Natural killer cell (primary cell): ENCODE measurements around the gene PDCD2L. TPM values are rescaled to one million over a fixed set of nuclear protein-coding genes. Genes with fewer than 3 reads are reported as not detected.
A peak's percentile ranks its signal among the peaks of the same experiment; 100 is the strongest.

Source experiments
- ATAC-seq, 3 donors: fragments of 150-1000 bp in 2 of 3; fragments of 200-7000 bp in 1 of 3; cut with Tn5 transposase; 1 replicate in 1 of 3; 2 replicates in 2 of 3; pipeline ENCODE4 v1.10.0; 2021; ENCODE audit warnings: mild to moderate bottlenecking in 2 of 3, moderate library complexity in 2 of 3
- DNase-seq, 2 donors: peaks; one replicate each; pipeline versions ENCODE4 v3.0.0 to v3.0.0-alpha.2; 2013 to 2021; ENCODE audit warnings: mixed read lengths in 1 of 2
- H3K27ac ChIP-seq: one replicate; pipeline ENCODE4 v1.5.1; 2013; ENCODE audit warnings: mild to moderate bottlenecking, low read length
- H3K27me3 ChIP-seq: one replicate; pipeline ENCODE4 v1.6.1; 2013; ENCODE audit warnings: low read length; ENCODE audit not compliant: control insufficient read depth, insufficient read depth
- H3K36me3 ChIP-seq: one replicate; pipeline ENCODE4 v1.6.1; 2013; ENCODE audit warnings: low read length; ENCODE audit not compliant: control insufficient read depth, insufficient read depth
- H3K4me1 ChIP-seq: one replicate; pipeline ENCODE4 v1.6.1; 2013; ENCODE audit warnings: low read length; ENCODE audit not compliant: control insufficient read depth, insufficient read depth
- H3K4me3 ChIP-seq: one replicate; pipeline ENCODE4 v1.5.1; 2013; ENCODE audit warnings: low read length
- H3K9me3 ChIP-seq: one replicate; pipeline ENCODE4 v1.6.1; 2013; ENCODE audit warnings: low read length; ENCODE audit not compliant: control insufficient read depth, insufficient read depth
- H3K27ac Mint-ChIP-seq, 2 donors: one replicate each; pipeline ENCODE4 v1.8.0; 2022; ENCODE audit warnings: mild to moderate bottlenecking in 2 of 2, mixed read lengths in 2 of 2, moderate library complexity in 1 of 2
- H3K27me3 Mint-ChIP-seq, 2 donors: one replicate each; pipeline ENCODE4 v1.8.0; 2022; ENCODE audit warnings: low read depth in 2 of 2, mixed read lengths in 2 of 2
- H3K36me3 Mint-ChIP-seq: one replicate; pipeline ENCODE4 v1.8.0; 2022; ENCODE audit warnings: mixed read lengths
- H3K4me1 Mint-ChIP-seq, 2 donors: one replicate each; pipeline ENCODE4 v1.8.0; 2022; ENCODE audit warnings: mixed read lengths in 2 of 2
- H3K4me3 Mint-ChIP-seq: one replicate; pipeline ENCODE4 v1.8.0; 2022; ENCODE audit warnings: mild to moderate bottlenecking, moderate library complexity, mixed read lengths
- H3K9me3 Mint-ChIP-seq, 2 donors: one replicate each; pipeline ENCODE4 v1.8.0; 2022; ENCODE audit warnings: mixed read lengths in 2 of 2
- CTCF ChIP-seq: fragments of 200-600 bp; IDR thresholded peaks from one replicate; pipeline ENCODE4 v1.8.0; 2022; ENCODE audit warnings: antibody characterized with exemption
- WGBS: methylation state at CpG from one replicate; pipeline ENCODE4 v1.1.7; 2013; ENCODE audit warnings: missing lambda C conversion rate; ENCODE audit not compliant: insufficient coverage; 5-methylcytosine and 5-hydroxymethylcytosine counted together
- intact Hi-C: fragments of 100-400 bp; cut with micrococcal nuclease; formaldehyde crosslinking; loops from one replicate; pipeline ENCODE4 v1.14.2; 2022
- total RNA-seq, 4 donors: library from RNA; stranded (reverse); fragments of 120-200 nt in 1 of 4; gene quantifications; one replicate each; pipeline versions ENCODE4 v1.2.3 to v1.2.4, GENCODE V29; 2013 to 2022

Gene PDCD2L
- total RNA-seq, 3 donors from 2014 or later (not counting 1 experiment from before 2014, with no cell fraction given): 4.7 to 8.6 (median 5.6) TPM

- H3K36me3 Mint-ChIP-seq: no peaks in the 10 kb centered on the region
- no peaks in the 10 kb centered on the region for H3K27me3 Mint-ChIP-seq
- Histone ChIP-seq H3K27ac (no peak overlapping the region), H3K4me3 (no peak overlapping the region), H3K27me3 (no peaks in the 10 kb centered on the region), H3K4me1 (peaks cover 18% of the 10 kb centered on the region), H3K36me3 (peaks cover 24% of the 10 kb centered on the region), H3K9me3 (no peaks in the 10 kb centered on the region)
- WGBS: 96% methylated on average over 5 of the region's 5 CpGs
- intact Hi-C loops: no loop called here
- no peak overlapping the region for H3K27ac Mint-ChIP-seq
- TF ChIP-seq CTCF: no peak
- H3K4me3 Mint-ChIP-seq: no peak overlapping the region
- peaks cover 26 to 28% of the 10 kb centered on the region in 2 donors for H3K4me1 Mint-ChIP-seq
- H3K9me3 Mint-ChIP-seq: no peaks in the 10 kb centered on the region
- DNase-seq (no peak), ATAC-seq (no peak)
These were observed 28.6 kb downstream of the PDCD2L start for GRCh38 chr19:34432797-34433196.

GRCh38 chr19:34436716-34437115 is 32.5 kb downstream of the PDCD2L start:
- no peak overlapping the region for H3K27ac Mint-ChIP-seq
- DNase-seq: no peak
- Histone ChIP-seq H3K9me3 (no peaks in the 10 kb centered on the region), H3K4me1 (no peaks in the 10 kb centered on the region), H3K27ac (no peak overlapping the region), H3K27me3 (no peaks in the 10 kb centered on the region), H3K36me3 (peaks cover 51% of the 10 kb centered on the region), H3K4me3 (no peak overlapping the region)
- peaks cover 4 to 6% of the 10 kb centered on the region in 2 donors for H3K4me1 Mint-ChIP-seq
- no peaks in the 10 kb centered on the region for H3K9me3 Mint-ChIP-seq
- H3K36me3 Mint-ChIP-seq: no peaks in the 10 kb centered on the region
- H3K27me3 Mint-ChIP-seq: no peaks in the 10 kb centered on the region
- 100% methylated on average over 2 of the region's 3 CpGs for WGBS
- no peak for ATAC-seq
- intact Hi-C loops: no loop called here
- no peak for TF ChIP-seq CTCF
- no peak overlapping the region for H3K4me3 Mint-ChIP-seq

- peaks cover 11 to 24% of the 10 kb centered on the region in 2 donors for H3K4me1 Mint-ChIP-seq
- no peaks in the 10 kb centered on the region for H3K9me3 ChIP-seq
- no peaks in the 10 kb centered on the region for H3K4me1 ChIP-seq
- no peak for TF ChIP-seq CTCF
- no peaks in the 10 kb centered on the region for H3K27me3 ChIP-seq
- H3K36me3 ChIP-seq: peaks cover 66% of the 10 kb centered on the region
- no peak overlapping the region for H3K27ac ChIP-seq
- 100% methylated on average over 3 of the region's 3 CpGs for WGBS
- H3K36me3 Mint-ChIP-seq: peaks cover 19% of the 10 kb centered on the region
- intact Hi-C loops: no loop called here
- no peak overlapping the region for H3K4me3 Mint-ChIP-seq
- peak overlapping the region in 1 of 2 donors; percentile 10 for H3K27ac Mint-ChIP-seq
- no peak overlapping the region for H3K4me3 ChIP-seq
- no peak for ATAC-seq
- no peaks in the 10 kb centered on the region for H3K9me3 Mint-ChIP-seq
- no peaks in the 10 kb centered on the region for H3K27me3 Mint-ChIP-seq
- DNase-seq: no peak
These were observed 44.0 kb downstream of the PDCD2L start for GRCh38 chr19:34448191-34448590.

DNA sequence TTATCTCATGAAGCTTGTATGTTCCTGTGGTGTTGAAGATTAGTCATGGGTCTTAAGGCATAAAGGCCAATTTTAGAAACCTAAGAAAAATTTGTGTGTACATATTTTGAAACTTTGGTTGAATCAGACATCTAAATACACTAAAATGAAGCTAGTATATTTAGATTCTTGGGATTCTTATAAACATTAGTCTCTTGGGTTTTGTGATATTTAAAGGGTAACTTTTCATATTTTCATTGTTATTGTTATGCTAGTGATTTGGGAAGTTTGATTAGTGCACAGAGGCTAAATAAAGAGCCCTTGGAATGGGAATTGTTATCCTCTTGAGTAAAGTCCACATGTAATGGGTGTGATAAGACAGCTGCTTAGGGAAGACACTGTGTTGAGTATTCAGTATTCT is 48.5 kb downstream of the PDCD2L start:
- peak overlapping the region in 1 of 2 donors; percentile 44 for H3K27ac Mint-ChIP-seq
- ATAC-seq (no peak), DNase-seq (no peak)
- no peaks in the 10 kb centered on the region for H3K9me3 ChIP-seq
- no peak for TF ChIP-seq CTCF
- no peak overlapping the region for H3K4me3 Mint-ChIP-seq
- no peaks in the 10 kb centered on the region for H3K27me3 ChIP-seq
- peaks cover 9 to 22% of the 10 kb centered on the region in 2 donors for H3K4me1 Mint-ChIP-seq
- H3K9me3 Mint-ChIP-seq: no peaks in the 10 kb centered on the region
- peaks cover 8% of the 10 kb centered on the region for H3K36me3 Mint-ChIP-seq
- H3K27ac ChIP-seq: no peak overlapping the region
- no peaks in the 10 kb centered on the region for H3K4me1 ChIP-seq
- H3K27me3 Mint-ChIP-seq: no peaks in the 10 kb centered on the region
- peaks cover 60% of the 10 kb centered on the region for H3K36me3 ChIP-seq
- intact Hi-C loops: no loop called here
- no peak overlapping the region for H3K4me3 ChIP-seq
